HG02852 (cell line): ENCODE measurements around the gene SKIDA1.

Experiments used
- ATAC-seq: cut with Tn5 transposase; IDR thresholded peaks from one replicate; pipeline ENCODE4 v1.9.1; 2021; ENCODE audit warnings: mild to moderate bottlenecking, moderate library complexity; ENCODE audit not compliant: unreplicated experiment

Gene SKIDA1

DNA sequence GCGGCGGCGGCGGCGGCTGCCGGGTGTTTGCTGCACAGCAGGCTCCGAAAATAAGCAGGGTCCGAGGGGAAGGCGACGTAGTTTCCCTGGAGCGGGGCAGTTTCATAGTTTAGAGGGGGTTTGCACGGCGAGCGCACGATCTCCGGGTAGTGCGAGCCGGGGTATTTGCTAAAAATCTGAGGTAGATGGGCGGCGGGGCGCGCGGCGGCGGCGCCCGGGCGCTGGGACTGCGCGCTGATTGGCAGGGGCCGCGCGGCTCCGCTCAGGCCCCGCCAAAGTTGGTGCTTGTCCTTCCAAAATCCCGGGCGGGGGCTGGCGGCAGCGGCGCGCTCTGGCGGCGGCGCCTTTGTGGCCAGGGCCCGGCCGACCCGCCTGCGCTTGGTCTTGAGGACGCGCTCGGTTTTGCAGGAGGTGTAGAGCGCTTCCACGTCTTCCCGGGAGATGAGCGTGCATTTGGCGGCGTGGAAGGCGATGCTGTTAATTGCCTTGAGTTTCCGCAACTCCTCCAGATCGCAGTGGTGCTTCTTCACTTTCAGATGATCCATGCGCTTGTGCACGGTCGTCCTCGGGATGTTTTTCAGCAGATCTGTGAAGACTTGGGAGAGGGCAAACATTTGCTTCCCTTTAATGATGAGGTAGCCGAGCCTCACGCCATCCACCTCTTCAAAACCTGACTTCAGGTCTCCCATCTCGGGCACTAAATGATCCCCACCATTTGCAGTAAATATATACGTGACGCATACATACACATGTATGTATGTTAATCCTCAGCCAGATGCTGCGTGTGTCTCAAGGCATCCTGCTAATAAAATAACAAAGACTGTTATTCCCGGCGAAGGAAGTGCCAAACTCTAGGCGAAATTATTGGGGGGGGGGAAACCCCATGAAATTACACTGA is 8.1 kb downstream of the SKIDA1 start:
- ATAC-seq = peak; percentile 58

DNA sequence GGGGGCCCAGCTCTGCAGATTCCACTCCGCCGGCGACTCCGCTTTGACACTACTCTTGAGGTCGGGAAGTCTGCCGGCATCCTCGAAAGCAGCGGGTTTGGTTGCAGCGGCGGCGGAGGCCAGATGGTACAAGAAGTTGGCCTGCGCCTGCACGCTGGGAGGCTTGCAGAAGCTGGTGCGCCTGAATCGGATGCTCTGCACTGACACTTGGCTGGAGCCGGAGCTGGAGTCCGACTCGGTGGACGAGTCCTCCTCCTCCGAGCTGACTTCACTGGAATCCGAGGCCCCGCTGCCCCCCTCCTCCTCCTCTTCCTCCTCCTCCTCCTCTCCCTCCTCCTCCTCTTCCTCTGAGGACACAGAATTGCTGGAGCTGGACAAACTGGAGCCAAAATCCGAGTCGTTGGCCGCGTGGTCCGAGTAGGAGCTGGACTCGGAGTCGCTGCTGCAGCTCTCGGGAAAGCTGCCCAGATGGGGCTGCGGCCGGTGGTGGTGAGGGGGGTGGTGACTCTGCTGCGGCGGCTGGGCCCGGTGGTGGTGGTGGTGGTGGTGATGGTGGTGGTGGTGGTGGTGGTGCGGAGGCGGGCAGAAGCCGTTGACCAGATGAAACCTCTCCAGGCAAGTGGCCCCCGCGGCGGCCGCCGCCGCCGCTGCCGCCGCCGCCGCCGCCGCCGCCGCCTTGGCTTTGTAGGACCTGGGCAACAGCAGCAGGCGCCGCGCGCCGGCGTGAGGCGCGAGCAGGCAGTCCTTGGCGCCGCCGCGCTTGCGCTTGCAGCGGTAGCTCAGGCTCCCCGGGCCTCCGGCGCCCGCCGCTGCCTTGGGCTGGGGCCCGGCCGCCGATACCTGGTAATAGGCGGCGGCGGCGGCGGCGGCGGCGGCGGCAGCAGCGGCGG is 9.0 kb downstream of the SKIDA1 start:
- peak; percentile 69 for ATAC-seq

DNA sequence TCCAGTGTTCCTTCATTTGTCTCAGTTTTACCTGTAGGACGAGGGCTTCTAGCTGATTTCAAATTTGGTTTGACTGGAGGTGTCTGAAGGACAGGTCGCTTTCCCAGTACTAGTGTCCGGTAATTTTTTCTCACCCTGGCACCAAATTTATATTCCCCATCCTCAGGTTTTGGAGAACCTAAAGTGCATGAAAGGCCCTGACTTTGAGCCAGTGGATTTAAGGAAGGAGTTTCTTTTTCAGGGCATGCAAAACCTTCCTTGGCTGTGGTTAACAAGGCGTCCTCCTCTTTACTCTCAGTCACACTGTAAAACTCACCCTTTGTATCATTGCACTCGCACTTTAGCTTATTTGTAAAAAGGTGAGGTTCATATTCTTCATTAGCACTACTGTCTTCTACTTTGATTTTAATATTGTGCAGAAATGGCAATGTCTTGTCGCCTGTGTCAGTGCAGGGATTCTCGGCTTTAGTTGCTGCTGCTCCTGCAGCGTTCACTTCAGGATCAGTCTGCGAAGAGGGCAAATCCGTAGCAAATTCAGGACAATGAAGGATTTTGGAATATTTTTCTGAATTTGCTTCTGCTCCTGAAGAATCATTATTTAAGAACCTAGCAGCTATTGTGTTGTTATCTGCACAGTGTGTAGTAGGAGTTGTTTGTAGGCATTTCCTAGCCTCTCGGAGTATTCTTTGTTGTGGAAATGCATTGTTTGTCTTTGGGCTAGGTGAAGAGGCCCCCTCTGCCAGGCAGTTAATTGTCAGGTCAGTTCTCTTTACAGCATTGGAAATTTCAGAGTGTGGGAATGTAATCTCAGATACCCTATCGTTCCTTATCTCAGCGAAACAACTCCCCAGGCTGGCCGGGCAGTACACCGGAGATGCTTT is 9.9 kb downstream of the SKIDA1 start:
- ATAC-seq = no peak

DNA sequence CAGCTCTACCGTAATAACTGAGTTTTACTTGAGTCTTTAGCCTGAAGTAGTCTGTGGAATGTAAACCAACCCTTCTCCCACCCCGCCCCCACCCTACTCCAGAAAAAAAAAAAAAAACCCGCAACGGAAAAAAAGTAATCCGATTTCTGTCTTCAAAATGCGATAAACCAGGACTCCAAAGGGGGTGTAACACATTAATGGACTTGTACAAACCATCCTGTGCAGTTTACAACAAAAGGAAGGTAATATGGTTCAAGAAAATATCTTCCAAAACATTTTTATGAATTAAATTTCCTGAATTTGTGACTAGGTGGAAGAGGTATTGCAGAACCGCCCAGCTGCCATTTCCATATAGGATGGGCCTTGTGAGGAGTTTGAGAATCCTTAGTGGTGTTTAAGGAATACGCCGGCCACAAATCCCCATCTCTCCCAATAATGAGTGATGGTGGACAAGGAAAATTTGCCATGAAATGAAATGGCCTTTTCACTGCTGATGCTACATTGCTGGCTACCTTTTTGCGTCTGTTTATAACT is 10.6 kb downstream of the SKIDA1 start:
- ATAC-seq = no peak

DNA sequence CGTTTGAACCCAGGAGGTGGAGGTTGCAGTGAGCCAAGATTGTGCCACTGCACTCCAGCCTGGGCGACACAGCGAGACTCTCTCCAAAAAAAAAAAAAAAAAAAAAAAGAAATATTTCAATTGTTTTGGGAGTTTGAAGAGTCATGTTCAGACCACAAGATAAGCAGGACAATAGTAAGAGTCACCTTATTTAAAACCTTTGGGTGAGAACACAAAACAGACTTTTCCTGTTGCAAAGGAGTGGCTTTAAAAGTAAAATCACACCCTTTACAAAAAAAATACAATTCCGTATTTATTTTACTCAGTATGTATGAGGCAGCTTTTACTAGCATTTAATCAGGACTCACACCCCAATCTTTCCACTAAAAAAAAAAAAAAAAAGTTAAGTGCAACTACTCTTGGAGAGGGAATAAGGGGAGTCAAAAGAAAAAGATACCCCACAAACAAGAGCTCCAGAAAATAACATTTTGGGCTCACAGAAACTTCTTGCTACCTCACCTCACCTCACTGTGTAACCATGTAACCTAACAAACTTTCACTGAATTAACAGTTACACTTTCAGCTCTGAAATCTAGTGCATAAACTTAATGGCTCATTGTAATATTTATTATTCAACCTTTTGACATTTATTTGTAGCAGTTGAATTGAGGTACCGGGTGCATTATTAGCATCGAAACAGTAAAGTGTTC is 11.2 kb downstream of the SKIDA1 start:
- no peak for ATAC-seq

DNA sequence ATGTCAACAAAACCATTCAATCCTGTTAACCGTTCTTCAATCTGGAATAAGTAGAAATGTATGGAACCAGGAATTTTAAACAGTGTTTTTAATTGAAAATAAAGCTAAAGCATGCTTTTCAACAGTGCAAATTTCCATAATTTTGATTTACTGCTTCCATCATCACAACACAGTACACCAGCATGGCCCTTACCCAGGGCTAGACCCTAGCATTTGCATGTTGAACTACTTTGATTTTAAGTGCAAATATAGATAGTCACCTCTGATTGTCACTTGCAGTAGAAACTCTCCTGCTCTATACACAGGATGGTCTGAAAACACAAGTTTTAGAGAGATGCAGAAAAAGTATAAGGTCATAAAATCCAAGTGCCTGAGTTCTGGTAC is 12.1 kb downstream of the SKIDA1 start:
- ATAC-seq = no peak

DNA sequence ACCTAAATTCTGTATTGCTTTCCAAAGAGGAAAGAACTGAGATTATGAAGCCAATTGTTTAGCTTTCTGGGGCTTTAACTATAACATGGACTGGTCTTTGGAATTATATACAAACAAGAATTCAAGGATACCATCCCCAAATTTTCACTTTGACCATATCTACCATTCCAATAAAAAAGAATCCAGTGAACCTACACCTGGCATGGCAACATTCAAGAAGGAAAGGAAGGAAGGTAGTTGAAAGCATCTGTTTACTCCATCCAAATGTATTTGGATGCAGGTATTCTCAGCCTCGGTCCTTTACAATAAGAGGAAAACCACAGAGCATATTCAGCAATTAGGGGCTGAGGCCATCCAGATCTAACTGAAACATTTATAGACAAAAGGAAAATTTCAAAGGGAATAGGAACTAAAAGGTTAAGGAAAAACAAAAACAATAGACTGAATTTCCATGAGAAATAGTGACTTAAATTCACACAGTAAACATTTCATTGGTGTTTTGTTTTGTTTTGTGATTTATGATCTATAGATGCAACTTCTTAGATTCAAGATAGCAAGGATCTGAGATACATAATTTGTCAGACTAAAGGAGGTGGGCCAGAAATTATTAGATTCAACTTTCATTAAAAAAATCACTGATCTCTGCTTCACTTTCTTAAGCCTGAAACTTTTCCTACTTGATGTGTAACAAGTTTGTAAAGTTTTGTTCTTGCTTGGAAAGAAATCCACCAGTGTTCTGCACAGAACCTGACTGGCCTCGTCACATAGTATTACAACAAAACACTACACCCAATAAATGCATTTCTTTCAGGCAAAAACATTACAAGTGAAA is 12.7 kb downstream of the SKIDA1 start:
- ATAC-seq = no peak

DNA sequence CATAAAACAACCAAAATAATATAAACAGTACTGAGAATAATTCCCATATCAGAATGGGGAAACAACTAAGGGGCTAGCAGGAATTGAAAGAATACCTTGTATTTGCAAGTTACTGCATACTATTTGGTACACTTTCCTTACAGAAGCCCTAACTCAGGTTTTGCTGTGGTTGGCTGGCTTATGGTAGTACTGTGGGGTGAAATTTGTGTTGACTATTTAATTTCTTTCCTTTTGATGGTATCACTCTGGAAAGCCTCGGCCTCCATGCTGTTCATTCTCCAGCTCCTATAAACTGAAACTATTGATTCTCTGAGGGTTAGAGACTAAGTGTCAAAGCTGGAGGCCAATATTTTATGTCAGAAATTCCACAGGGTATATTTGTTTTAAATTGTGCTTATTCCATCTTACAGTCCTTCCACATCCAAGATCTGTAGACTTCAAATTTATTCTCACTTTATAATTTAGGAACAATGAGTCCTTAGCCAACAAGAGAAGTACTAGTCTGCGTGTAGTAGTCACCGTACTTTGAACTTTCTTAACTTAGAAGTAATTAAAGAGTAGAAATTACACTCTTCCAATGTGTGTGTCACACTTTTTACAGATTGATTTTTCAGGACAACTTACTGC is 13.4 kb downstream of the SKIDA1 start:
- no peak for ATAC-seq

DNA sequence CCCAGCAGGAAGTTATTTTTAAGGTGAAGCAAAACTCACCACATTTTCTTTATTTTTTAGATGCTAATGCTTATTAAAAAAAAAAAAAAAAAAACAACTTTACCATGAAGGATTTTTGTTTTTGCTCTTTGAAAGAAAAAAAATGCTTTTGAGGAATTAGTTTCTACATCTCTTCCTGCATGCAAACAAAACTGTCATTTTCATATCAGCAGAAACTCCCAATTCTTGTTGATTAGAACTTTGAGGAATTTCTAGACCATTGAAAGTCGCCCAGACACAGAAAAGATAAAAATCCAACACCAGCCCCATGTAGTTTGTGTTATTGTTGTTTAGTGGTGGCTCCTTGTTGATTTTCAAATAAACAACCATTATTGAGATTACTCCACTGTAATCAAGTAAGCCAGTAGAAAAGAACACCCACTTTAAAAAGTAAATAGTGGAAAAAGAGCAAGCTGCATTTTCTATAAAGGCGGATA is 14.3 kb downstream of the SKIDA1 start:
- no peak for ATAC-seq

DNA sequence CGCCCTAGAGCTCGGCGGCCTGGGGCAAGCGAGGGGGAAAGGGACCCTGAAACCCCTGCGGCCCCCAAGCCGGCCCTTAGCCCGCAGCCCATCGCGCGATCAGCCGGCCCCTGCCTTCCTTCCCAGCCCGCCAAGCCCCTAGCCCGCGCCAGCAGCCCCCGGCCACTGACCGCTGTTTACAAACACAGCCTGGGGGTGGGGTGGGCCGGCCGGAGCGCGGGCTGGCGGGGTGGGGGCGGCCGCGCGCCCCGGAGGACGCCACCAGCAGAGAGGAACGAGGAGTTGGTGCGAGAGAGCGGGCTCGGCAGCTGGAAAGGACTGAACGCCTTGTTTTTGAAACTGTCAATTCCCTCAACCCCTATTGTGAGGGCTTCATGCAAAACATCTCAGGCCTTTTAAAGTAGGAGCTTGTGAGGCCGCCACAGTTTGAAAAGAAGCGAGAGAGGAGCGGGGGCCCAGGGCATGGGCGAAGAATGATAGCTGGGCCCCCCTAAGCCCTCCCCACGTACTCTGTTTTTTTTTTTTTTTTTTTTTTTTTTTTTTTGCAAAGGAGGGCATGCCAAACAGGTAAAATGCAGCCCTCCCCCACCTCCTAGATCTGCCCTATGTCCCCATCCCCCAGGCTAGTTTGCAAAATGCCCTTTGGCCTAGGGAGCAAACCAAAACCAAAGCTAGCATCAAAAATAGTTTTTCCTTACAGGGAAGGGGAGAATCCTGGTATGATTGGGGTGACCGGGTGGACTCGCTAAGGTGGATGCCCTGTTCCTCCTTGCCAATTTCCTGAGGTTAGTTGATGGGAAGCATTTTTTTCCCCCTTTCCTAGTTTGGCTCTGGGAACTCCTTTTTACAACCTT is 15.0 kb downstream of the SKIDA1 start:
- no peak for ATAC-seq

DNA sequence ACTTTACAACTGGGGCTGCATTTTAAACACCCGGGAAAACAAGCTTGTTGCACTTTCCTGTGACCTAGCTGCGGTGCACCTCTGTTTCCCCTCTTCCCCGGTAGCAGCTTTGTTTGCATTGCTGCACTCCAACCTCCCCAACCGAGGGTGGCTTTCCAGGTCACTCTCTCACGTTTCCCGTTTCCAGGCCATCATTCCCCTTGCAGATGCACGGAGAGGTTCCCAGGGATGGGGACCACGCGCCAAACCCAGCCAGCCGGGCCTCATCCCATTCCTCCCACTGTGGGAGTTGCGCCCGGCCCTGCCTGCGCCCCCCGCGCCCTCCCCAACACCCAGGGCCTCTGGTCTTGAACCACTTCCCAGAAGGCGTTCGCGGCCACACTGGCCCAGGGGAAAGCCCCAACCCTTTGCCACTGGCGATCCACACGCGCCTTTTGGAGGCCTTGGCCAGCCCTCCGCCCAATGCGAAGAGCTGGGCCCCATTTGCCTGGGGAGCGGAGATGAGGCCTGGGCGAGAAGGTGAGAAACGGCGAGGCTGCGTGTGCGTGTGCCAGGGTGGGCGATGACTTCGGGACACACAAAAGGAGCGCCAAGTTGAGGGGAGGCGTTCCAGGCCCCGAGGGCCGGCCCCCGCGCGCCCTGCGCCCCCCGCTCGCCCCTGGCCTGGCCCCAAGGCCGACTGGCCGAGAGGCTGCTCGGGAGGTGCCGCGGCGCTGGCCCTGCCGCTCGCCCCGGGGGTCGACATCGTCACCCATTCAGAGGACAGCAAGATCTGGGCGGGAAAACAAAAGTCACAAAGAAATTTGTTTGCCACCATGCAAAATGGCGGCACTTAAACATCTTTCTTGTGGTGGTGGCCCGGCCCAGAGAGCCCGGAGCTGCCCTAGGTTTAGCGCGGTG is 15.9 kb downstream of the SKIDA1 start:
- no peak for ATAC-seq

DNA sequence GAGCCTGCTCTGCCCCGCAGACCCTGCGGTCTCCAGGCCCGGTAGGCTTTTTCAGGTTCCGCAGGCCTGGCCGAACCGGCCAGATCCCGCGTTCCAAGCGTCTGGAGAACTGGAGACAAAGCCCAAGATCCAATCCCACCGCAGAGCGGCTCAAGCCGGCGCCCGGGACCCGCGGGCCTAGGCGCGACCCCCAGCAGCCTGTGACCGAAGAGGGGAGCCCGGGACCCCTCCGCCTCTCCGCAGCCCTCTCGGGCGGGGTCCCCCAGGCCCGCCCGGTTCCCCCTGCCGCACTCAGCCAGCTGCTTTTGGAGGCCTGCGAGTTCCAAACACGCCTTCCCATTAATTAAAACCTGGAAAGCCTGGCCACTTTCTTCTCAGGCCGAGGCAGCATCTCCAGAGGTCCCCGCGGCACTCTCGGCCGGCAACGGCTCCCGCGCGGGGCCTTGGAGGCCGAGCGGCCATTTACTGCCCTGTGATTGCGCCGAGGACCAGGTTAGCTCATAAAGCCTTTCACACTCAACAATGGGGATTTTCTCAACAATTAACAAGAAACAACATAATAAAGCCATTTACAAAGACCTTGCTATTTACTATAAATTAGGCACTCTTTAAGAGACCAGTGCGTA is 16.7 kb downstream of the SKIDA1 start:
- ATAC-seq = no peak

DNA sequence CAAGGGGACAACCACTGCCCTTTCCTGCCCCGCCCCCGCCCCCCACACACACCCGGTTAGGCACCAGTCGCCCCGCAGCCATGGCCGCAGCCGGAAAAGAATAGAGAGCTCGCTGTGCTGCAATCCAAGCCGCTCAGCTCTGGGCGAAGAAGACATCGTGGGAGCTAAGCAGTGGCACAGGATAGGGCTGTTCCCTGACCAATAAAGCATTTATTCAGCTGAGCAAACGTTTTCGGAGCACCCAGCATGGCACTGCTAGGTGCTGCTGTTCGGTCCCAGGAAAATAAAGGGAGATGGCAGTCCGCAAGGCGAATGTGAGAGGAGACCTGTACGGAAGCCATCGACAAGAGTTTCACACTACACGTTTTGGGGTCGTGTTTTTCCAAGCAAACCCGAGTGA is 18.3 kb downstream of the SKIDA1 start:
- no peak for ATAC-seq

DNA sequence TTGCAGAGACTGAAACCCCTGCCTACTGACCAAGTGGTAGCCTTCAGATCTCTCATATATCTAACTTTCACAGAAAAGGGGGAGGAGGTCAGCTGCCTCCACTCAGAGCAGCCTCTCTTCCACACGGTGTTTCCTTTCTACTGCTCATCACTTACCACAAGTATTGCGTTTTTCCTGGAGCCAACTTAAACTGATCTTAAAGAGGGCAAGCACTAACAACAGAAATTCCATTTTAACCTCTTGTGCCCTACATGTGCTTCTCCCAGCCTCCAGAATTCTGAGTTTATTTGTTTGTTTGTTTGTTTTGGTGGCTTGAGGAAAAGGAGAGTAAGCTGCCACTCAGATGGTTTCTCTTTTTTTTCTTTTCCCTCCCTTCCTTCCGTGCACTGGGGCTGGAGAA is 19.1 kb downstream of the SKIDA1 start:
- ATAC-seq = no peak

DNA sequence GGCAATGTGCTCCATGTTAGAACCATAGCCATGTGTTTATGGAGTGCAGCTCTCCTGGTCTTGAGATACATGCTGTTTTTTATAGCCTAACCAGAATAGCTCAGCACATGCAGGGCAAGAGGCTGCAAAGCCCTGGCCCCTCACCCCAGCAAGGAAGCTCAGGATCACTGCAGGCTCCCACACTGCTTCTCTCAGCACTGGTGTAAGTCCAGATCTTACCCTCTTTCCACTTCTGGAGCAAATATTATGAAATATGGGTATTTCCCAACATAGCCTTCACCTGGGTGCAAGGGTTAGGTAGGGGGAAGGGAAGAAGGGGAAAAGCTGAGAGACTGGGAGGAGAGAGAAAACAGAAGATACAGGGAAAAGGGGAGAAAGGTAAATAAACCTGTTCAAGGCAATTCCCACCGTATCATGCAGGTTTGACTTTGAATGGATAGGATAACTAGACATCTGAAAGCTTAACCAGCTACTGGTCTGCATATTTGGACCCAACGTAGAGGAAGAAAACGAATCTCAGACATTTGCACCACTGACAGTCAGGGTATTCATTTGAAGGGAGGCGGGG is 19.7 kb downstream of the SKIDA1 start:
- ATAC-seq = no peak

DNA sequence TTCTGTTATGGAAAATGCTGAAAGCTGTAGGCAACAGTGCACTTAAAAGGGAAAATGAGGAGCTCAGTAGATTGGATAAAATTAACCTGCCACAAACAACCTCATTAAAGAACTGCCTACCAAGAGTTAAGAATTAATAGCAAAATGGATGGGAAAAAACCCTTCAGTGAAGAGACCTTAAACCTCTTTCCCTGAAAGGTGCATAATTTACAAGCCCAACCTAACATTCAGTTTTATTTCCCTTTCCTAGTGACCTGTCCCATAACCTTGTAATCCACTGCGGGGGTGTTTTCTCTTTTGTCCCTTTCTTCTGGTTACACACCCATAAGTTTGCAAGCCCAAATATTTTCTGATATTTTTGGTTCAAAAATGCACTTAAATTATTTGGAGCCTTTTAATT is 21.9 kb downstream of the SKIDA1 start:
- no peak for ATAC-seq
